SIG-M5 (cell line): ENCODE data around the gene ARHGAP19.

ENCODE experiments used
- DNase-seq: peaks from one replicate; lab custom pipeline; 2025; lab: John Stamatoyannopoulos, UW

Gene ARHGAP19

GRCh38 chr10:97292097-97292861, at the start of gene ARHGAP19:
ARHGAP19 (minus strand) TSS chr10:97292637; CDS start chr10:97292627, 10 bp downstream.
- DNase-seq = peak; percentile 92

GRCh38 chr10:97341416-97341815, 49.0 kb upstream of the ARHGAP19 start:
- no peak for DNase-seq

- no peak for DNase-seq
These were observed 45.6 kb upstream of the ARHGAP19 start for GRCh38 chr10:97338041-97338440.

GRCh38 chr10:97336942-97337831, 44.8 kb upstream of the ARHGAP19 start:
- DNase-seq = no peak

- no peak for DNase-seq
These were observed 44.0 kb upstream of the ARHGAP19 start for GRCh38 chr10:97336446-97336845.

GRCh38 chr10:97336006-97336405, 43.6 kb upstream of the ARHGAP19 start:
- DNase-seq = no peak

GRCh38 chr10:97335188-97335619, 42.8 kb upstream of the ARHGAP19 start:
- DNase-seq = no peak

GRCh38 chr10:97334370-97335175, 42.1 kb upstream of the ARHGAP19 start, which contains the start of gene FRAT2:
FRAT2 (minus strand) TSS chr10:97334729; CDS start chr10:97334572, 157 bp downstream.
- DNase-seq = peak; percentile 23

GRCh38 chr10:97333601-97334369, 41.3 kb upstream of the ARHGAP19 start:
- no peak for DNase-seq

- DNase-seq = no peak
These were observed 40.8 kb upstream of the ARHGAP19 start for GRCh38 chr10:97333351-97333600.

GRCh38 chr10:97332591-97333350, 40.3 kb upstream of the ARHGAP19 start:
- no peak for DNase-seq

GRCh38 chr10:97331153-97331703, 38.8 kb upstream of the ARHGAP19 start:
- no peak for DNase-seq

- no peak for DNase-seq
These were observed 37.3 kb upstream of the ARHGAP19 start for GRCh38 chr10:97329766-97330165.

- DNase-seq = no peak
These were observed 36.4 kb upstream of the ARHGAP19 start for GRCh38 chr10:97328646-97329453.

- no peak for DNase-seq
These were observed 35.2 kb upstream of the ARHGAP19 start for GRCh38 chr10:97327348-97328294.

- DNase-seq = no peak
These were observed 33.3 kb upstream of the ARHGAP19 start for GRCh38 chr10:97325754-97326153.

GRCh38 chr10:97323501-97323900, 31.1 kb upstream of the ARHGAP19 start:
- no peak for DNase-seq

GRCh38 chr10:97321804-97322190, 29.4 kb upstream of the ARHGAP19 start:
- no peak for DNase-seq
